ENCODE measurements around the gene NFATC2. TPM values are rescaled to one million over a fixed set of nuclear protein-coding genes. Genes with fewer than 3 reads are reported as not detected.

Gene NFATC2
- total and polyA plus RNA-seq, 8 donors: 1.5 to 8.3 (median 4.3) TPM

DNA sequence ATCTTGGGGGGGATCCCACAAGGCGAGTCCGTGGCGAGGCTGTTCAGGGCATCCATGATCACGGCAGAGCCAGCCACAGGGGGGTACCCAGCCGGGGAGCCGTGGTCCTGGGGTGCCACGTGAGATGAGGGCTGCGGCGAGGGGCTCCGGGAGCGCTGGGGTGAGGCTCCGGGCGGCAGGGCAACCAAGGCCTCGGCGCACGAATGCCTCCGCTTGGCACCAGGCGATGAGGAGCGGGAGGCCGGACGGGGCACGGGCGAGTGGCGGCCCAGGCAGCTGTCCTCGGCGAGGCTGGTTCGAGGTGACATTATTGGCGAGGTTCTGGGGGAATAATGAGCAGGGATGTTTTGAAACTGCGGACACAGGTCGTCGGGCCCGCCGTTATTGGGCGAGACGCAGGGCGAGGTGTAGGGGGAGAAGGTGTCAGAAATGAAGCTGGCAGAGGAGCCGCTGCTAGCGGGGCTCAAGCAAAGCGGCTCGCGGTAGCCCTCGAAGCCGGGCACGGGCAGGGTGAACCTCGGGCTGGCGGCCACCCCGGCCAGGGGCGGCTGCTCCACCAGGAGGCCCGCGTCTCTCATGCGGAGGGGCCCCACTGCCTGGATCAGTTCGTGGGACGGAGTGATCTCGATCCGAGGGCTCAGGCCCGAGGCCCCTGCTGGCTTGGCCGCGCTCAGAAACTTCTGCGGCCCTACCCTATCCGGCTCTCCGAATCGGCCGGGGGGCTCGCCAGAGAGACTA lies 19.1 kb downstream of the NFATC2 start:
- Histone ChIP-seq H3K36me3 (peaks cover 0 to 11% (median 0%) of the 10 kb centered on the region in 3 donors), H3K27ac (no peak overlapping the region), H3K9me3 (no peaks in the 10 kb centered on the region), H3K27me3 (no peaks in the 10 kb centered on the region), H3K4me1 (no peaks in the 10 kb centered on the region), H3K4me3 (no peak overlapping the region)
- FAIRE-seq: no peak
- TF ChIP-seq, protein P1, sequence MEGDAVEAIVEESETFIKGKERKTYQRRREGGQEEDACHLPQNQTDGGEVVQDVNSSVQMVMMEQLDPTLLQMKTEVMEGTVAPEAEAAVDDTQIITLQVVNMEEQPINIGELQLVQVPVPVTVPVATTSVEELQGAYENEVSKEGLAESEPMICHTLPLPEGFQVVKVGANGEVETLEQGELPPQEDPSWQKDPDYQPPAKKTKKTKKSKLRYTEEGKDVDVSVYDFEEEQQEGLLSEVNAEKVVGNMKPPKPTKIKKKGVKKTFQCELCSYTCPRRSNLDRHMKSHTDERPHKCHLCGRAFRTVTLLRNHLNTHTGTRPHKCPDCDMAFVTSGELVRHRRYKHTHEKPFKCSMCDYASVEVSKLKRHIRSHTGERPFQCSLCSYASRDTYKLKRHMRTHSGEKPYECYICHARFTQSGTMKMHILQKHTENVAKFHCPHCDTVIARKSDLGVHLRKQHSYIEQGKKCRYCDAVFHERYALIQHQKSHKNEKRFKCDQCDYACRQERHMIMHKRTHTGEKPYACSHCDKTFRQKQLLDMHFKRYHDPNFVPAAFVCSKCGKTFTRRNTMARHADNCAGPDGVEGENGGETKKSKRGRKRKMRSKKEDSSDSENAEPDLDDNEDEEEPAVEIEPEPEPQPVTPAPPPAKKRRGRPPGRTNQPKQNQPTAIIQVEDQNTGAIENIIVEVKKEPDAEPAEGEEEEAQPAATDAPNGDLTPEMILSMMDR (IDR thresholded peaks at IDR 0.05): no peak
- 97 to 98% methylated on average over 64 of the region's 64 CpGs for WGBS, 2 donors
- ATAC-seq: no peak
- no peak for DNase-seq
- intact Hi-C loops (cut with DNase I): no loop called here

DNA sequence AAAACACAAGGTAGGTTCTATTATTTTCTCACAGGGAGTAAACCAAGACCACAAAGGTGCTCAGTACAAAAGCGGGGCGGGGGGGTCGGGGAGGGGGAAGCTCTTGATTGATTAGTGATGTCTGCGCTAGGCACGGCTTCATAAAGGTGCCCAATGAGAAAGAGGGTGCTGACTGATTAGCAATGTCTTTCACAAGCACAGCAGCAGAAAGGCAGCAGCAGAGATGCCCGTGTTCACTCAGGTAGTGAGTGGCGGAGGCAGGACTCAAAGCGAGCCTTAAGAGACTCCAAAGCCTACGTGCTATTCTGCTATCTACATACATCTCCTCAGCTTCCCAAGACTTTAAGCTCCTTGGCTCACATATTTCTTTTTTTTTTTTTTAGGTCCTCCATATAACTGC lies 20.3 kb downstream of the NFATC2 start:
- Histone ChIP-seq H3K27ac (no peak overlapping the region), H3K4me1 (no peaks in the 10 kb centered on the region), H3K36me3 (peaks cover 0 to 11% (median 0%) of the 10 kb centered on the region in 3 donors), H3K27me3 (no peaks in the 10 kb centered on the region), H3K9me3 (no peaks in the 10 kb centered on the region), H3K4me3 (no peak overlapping the region)
- DNase-seq (no peak), ATAC-seq (no peak), FAIRE-seq (no peak)
- 96 to 98% methylated on average over 9 of the region's 9 CpGs for WGBS, 2 donors
- intact Hi-C loops (cut with DNase I): no loop called here
- TF ChIP-seq, protein P1 (IDR thresholded peaks at IDR 0.05): no peak

DNA sequence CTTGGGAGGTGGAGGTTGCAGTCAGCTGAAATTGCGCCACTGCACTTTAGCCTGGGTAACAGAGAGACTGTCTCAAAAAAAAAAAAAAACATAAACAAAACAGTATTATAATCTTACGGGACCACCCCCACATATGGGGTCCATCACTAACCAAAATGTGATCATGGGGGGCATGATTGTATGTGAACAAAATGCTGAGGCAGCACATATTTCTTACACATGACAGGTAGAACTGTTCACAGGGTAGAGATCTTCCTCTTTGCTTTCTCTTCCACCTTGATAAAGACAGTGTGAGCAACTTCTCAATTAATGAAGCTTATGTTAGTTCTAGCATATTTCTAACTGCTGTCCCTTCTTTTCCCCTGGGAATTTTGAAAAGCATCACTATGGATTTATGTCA lies 24.7 kb downstream of the NFATC2 start:
- Histone ChIP-seq H3K36me3 (peaks cover 0 to 12% (median 0%) of the 10 kb centered on the region in 3 donors), H3K4me3 (no peak overlapping the region), H3K27ac (no peak overlapping the region), H3K9me3 (no peaks in the 10 kb centered on the region), H3K27me3 (no peaks in the 10 kb centered on the region), H3K4me1 (no peaks in the 10 kb centered on the region)
- intact Hi-C loops (cut with DNase I): no loop called here
- TF ChIP-seq, protein P1 (IDR thresholded peaks at IDR 0.05): no peak
- 85 to 98% methylated on average over 2 of the region's 2 CpGs for WGBS, 2 donors
- FAIRE-seq (no peak), DNase-seq (no peak), ATAC-seq (no peak)

DNA sequence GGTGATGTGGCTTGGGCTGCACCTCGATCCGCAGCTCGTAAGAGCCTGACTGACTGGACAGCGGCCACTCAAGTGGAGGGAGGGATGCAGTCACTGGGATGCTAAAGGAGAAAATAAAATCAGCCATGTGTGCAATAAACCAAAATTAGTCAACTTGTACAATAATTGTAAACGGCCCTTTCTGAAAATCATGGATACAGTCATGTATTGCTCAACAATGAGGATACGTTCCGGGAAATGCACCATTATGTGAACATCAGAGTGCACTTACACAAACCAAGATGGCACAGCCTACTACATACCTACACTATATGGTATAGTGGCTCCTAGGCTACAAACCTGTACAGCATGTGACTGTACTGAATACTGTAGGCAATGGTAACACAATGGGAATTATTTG lies 25.7 kb downstream of the NFATC2 start:
- intact Hi-C loops (cut with DNase I): no loop called here
- no peak overlapping the region for H3K4me3 ChIP-seq
- no peak overlapping the region for H3K27ac ChIP-seq
- FAIRE-seq (no peak), DNase-seq (no peak), ATAC-seq (no peak)
- 97 to 100% methylated on average over 7 of the region's 7 CpGs for WGBS, 2 donors
- no peaks in the 10 kb centered on the region for H3K4me1 ChIP-seq
- no peaks in the 10 kb centered on the region for H3K9me3 ChIP-seq
- no peaks in the 10 kb centered on the region for H3K27me3 ChIP-seq
- H3K36me3 ChIP-seq: peaks cover 0 to 6% (median 0%) of the 10 kb centered on the region in 3 donors
- TF ChIP-seq, protein P1 (IDR thresholded peaks at IDR 0.05): no peak

DNA sequence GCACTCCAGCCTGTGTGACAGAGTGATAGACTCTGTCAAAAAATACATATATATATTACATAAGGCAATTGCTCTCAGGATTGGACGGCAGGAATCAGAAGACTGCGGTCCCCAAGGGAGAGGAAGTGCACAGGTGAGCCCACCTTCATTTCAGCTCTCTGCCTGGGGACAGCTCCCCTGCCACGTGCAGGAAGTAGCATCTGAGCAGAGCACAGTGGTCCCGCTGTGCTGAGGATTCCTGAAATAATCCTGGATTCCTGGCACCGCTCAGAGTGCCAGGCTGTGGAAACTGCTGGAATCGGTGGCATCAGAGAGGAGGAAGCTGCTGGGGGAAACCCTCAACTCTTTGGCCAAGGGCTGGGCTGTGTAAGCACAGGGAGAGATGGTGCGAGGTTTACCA lies 27.7 kb downstream of the NFATC2 start:
- Histone ChIP-seq H3K36me3 (peaks cover 0 to 6% (median 0%) of the 10 kb centered on the region in 3 donors), H3K4me1 (no peaks in the 10 kb centered on the region), H3K27ac (no peak overlapping the region), H3K4me3 (no peak overlapping the region), H3K9me3 (no peaks in the 10 kb centered on the region), H3K27me3 (no peaks in the 10 kb centered on the region)
- DNase-seq: no peak
- FAIRE-seq: no peak
- ATAC-seq: no peak
- TF ChIP-seq, protein P1 (IDR thresholded peaks at IDR 0.05): no peak
- intact Hi-C loops (cut with DNase I): no loop called here
- 95 to 96% methylated on average over 7 of the region's 7 CpGs for WGBS, 2 donors

Data from pancreas (tissue), 10 donors.